GM23248 (cell line): ENCODE measurements around the gene PKNOX2.

Source experiments
- EZH2 ChIP-seq: fragments of 200-600 bp; sonication (generic); IDR thresholded peaks from 2 replicates; pipeline ENCODE4 v1.6.1; 2018; ENCODE audit warnings: antibody characterized with exemption, mild to moderate bottlenecking; ENCODE audit not compliant: insufficient read depth, poor library complexity, severe bottlenecking
- EZH2phosphoT487 ChIP-seq: fragments of 200-600 bp; sonication (generic); IDR thresholded peaks from 2 replicates; pipeline ENCODE4 v1.6.1; 2018; ENCODE audit warnings: antibody characterized with exemption, moderate library complexity, mild to moderate bottlenecking, low read depth; ENCODE audit not compliant: insufficient read depth

- no peak for TF ChIP-seq EZH2phosphoT487
- TF ChIP-seq EZH2: no peak
Observed at GRCh38 chr11:125376117-125376516, 211.6 kb downstream of the PKNOX2 start.
